Gastrocnemius medialis (tissue), 4 donors: ENCODE data around the gene ITGB1. TPM values are rescaled to one million over a fixed set of nuclear protein-coding genes. Genes with fewer than 3 reads are reported as not detected.

Source experiments
- ATAC-seq, 2 donors: fragments of 150-250 bp; one replicate each; pipeline ENCODE4 v1.9.1; 2016
- DNase-seq, 2 donors: peaks; one replicate each; pipeline ENCODE4 v3.0.0-alpha.2; 2019
- H3K27ac ChIP-seq, 4 donors: fragments of 200-600 bp; sonication (generic); 1 replicate in 1 of 4; 2 replicates in 3 of 4; pipeline ENCODE4 v1.5.1; 2016 to 2018; ENCODE audit warnings: mild to moderate bottlenecking in 2 of 4, moderate library complexity in 1 of 4
- H3K27me3 ChIP-seq, 3 donors: fragments of 200-600 bp; sonication (generic) in 2 of 3; 1 replicate in 1 of 3; 2 replicates in 2 of 3; pipeline versions ENCODE4 v1.5.1 to v1.6.0; 2016 to 2019; ENCODE audit warnings: mild to moderate bottlenecking in 1 of 3, moderate library complexity in 1 of 3
- H3K36me3 ChIP-seq, 2 donors: fragments of 200-600 bp; sonication (generic) in 1 of 2; one replicate each; pipeline ENCODE4 v1.5.1; 2017 to 2018
- H3K4me1 ChIP-seq, 2 donors: fragments of 200-600 bp; sonication (generic) in 1 of 2; one replicate each; pipeline ENCODE4 v1.5.1; 2016 to 2017; ENCODE audit warnings: mild to moderate bottlenecking in 2 of 2
- H3K4me3 ChIP-seq, 4 donors: fragments of 200-600 bp; sonication (generic) in 3 of 4; 1 replicate in 1 of 4; 2 replicates in 3 of 4; pipeline ENCODE4 v1.5.1; 2016 to 2019; ENCODE audit warnings: mild to moderate bottlenecking in 2 of 4
- H3K9me3 ChIP-seq, 3 donors: fragments of 200-600 bp; sonication (generic) in 2 of 3; 1 replicate in 1 of 3; 2 replicates in 2 of 3; pipeline ENCODE4 v1.5.1; 2016 to 2019
- CTCF ChIP-seq, 5 experiments: fragments of 450-650 bp in 3 of 5; fragments of 200-600 bp in 2 of 5; sonication (generic) in 2 of 5; IDR thresholded peaks in 4 of 5; conservative IDR thresholded peaks in 1 of 5; 1 replicate in 4 of 5; 2 replicates in 1 of 5; pipeline ENCODE4 v1.5.1; 2016 to 2019; ENCODE audit warnings: antibody characterized with exemption in 5 of 5, mild to moderate bottlenecking in 3 of 5, moderate library complexity in 3 of 5
- POLR2A ChIP-seq, 2 donors: fragments of 450-650 bp; IDR thresholded peaks; one replicate each; pipeline ENCODE4 v1.6.1; 2017; ENCODE audit warnings: antibody characterized with exemption in 2 of 2, mild to moderate bottlenecking in 2 of 2, moderate library complexity in 2 of 2
- in situ Hi-C, 4 donors: fragments of 200-750 bp; cut with MboI; loops; one replicate each; pipeline versions ENCODE4 v1.15.0 to v1.8.0; 2017; ENCODE audit warnings: low sequenced_read_pairs in 4 of 4
- intact Hi-C: fragments of 100-400 bp; cut with DNase I; formaldehyde crosslinking; loops from one replicate; pipeline ENCODE4 v1.15.1; 2023; ENCODE audit warnings: low total_unique reads
- total RNA-seq, 4 donors: library from RNA; depleted of rRNA; stranded (reverse); fragments of >200 nt; gene quantifications; one replicate each; pipeline versions ENCODE4 v1.1.0 to v1.2.3, GENCODE V29; 2016

The ITGB1 gene
- total RNA-seq, 4 donors from 2014 or later: 242 to 379 (median 368) TPM

- ATAC-seq (no peak), DNase-seq (no peak)
- TF ChIP-seq POLR2A (IDR thresholded peaks at IDR 0.05) (no peak), CTCF (IDR thresholded peaks at IDR 0.05 in 4 of 5, conservative IDR thresholded peaks at IDR 0.05 in 1 of 5) (no peak)
- Histone ChIP-seq H3K27me3 (no peaks in the 10 kb centered on the region), H3K4me3 (no peak overlapping the region), H3K36me3 (peaks cover 0 to 44% of the 10 kb centered on the region in 2 donors), H3K9me3 (no peaks in the 10 kb centered on the region), H3K4me1 (peaks cover 0 to 3% of the 10 kb centered on the region in 2 donors), H3K27ac (no peak overlapping the region)
- intact Hi-C loops (no loop called here), in situ Hi-C loops (no loop called here)
Observed at GRCh38 chr10:32932225-32932729, 25.8 kb downstream of the ITGB1 start.

- ATAC-seq (no peak), DNase-seq (no peak)
- no peaks in the 10 kb centered on the region for H3K9me3 ChIP-seq
- TF ChIP-seq CTCF (IDR thresholded peaks at IDR 0.05 in 4 of 5, conservative IDR thresholded peaks at IDR 0.05 in 1 of 5) (no peak), POLR2A (IDR thresholded peaks at IDR 0.05) (no peak)
- no peak overlapping the region for H3K27ac ChIP-seq
- H3K27me3 ChIP-seq: no peaks in the 10 kb centered on the region
- peaks cover 0 to 3% of the 10 kb centered on the region in 2 donors for H3K4me1 ChIP-seq
- peaks cover 0 to 51% of the 10 kb centered on the region in 2 donors for H3K36me3 ChIP-seq
- intact Hi-C loops (no loop called here), in situ Hi-C loops (no loop called here)
- H3K4me3 ChIP-seq: no peak overlapping the region
Observed at GRCh38 chr10:32931593-32931992, 26.4 kb downstream of the ITGB1 start.

DNA sequence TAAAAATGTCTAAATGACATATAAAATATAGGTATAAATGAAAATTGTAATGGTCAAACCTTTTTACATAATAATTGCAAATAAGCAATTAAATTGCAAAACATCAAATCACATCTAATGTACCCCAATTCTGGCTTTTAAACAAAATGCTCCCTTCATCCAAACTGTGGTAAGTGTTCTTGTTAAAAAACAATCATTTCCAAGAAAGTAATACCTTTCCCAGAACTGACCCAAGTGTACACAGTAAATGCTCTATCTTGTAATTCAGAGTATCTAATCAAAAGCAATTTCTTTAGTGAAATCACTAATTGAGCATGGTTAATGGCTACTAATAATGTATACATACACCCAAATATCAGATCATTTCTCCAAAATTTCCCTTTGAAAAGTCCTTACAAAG is 28.0 kb downstream of the ITGB1 start:
- peaks cover 0 to 3% of the 10 kb centered on the region in 2 donors for H3K4me1 ChIP-seq
- intact Hi-C loops: no loop called here
- no peaks in the 10 kb centered on the region for H3K9me3 ChIP-seq
- no peaks in the 10 kb centered on the region for H3K27me3 ChIP-seq
- DNase-seq: no peak
- H3K36me3 ChIP-seq: peaks cover 0 to 60% of the 10 kb centered on the region in 2 donors
- no peak for ATAC-seq
- TF ChIP-seq CTCF (IDR thresholded peaks at IDR 0.05 in 4 of 5, conservative IDR thresholded peaks at IDR 0.05 in 1 of 5) (no peak), POLR2A (IDR thresholded peaks at IDR 0.05) (no peak)
- in situ Hi-C loops: no loop called here
- no peak overlapping the region for H3K4me3 ChIP-seq
- no peak overlapping the region for H3K27ac ChIP-seq

DNA sequence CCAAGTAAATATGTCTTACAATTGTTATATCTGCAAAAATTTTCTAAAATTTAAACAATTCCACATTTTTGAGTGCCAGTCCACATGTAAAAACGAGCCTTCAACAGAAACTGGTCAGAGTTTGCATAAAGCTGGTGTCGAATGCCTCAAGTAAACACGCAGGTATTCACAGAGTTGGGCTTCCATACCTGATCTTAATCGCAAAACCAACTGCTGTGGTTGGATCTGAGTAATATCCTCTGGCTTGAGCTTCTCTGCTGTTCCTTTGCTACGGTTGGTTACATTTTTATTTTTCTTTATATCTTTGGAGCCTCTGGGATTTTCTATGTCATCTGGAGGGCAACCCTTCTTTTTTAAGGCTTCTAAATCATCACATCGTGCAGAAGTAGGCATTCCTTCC is 28.4 kb downstream of the ITGB1 start:
- Histone ChIP-seq H3K4me1 (peaks cover 0 to 3% of the 10 kb centered on the region in 2 donors), H3K27ac (no peak overlapping the region)
- intact Hi-C loops: no loop called here

More for the DNA sequence above, 28.4 kb downstream of the ITGB1 start:
- Histone ChIP-seq H3K27me3 (no peaks in the 10 kb centered on the region), H3K4me3 (no peak overlapping the region), H3K9me3 (no peaks in the 10 kb centered on the region), H3K36me3 (peaks cover 0 to 60% of the 10 kb centered on the region in 2 donors)
- TF ChIP-seq CTCF (IDR thresholded peaks at IDR 0.05 in 4 of 5, conservative IDR thresholded peaks at IDR 0.05 in 1 of 5) (no peak), POLR2A (IDR thresholded peaks at IDR 0.05) (no peak)
- in situ Hi-C loops: no loop called here
- ATAC-seq (no peak), DNase-seq (no peak)
